Forelimb muscle (tissue), 1 donor: ENCODE results near the gene EP400. TPM values are rescaled to one million over a fixed set of nuclear protein-coding genes. Genes with fewer than 3 reads are reported as not detected.

Source experiments
- DNase-seq: peaks from one replicate; pipeline ENCODE4 v3.0.0-alpha.2; 2013; ENCODE audit warnings: low read depth
- polyA plus RNA-seq: library from polyadenylated mRNA; unstranded; fragments of 120-200 nt; gene quantifications from one replicate; pipeline ENCODE4 v1.2.1, GENCODE V29; 2013; ENCODE audit not compliant: insufficient read length

The EP400 gene
- polyA plus RNA-seq, 1 donor, result 21.2 TPM

GRCh38 chr12:132020292-132020691 is 70.5 kb downstream of the EP400 start:
- no peak for DNase-seq

- DNase-seq, result no peak
These were observed 71.5 kb downstream of the EP400 start for GRCh38 chr12:132021031-132021871.

- DNase-seq, result no peak
These were observed 72.2 kb downstream of the EP400 start for GRCh38 chr12:132021965-132022364.

GRCh38 chr12:132023658-132024057 is 73.9 kb downstream of the EP400 start:
- no peak for DNase-seq

GRCh38 chr12:132024758-132025157 is 75.0 kb downstream of the EP400 start:
- DNase-seq, result no peak

GRCh38 chr12:132025526-132025925 is 75.8 kb downstream of the EP400 start:
- DNase-seq, result no peak

- no peak for DNase-seq
These were observed 76.5 kb downstream of the EP400 start for GRCh38 chr12:132026061-132026795.

GRCh38 chr12:132026796-132027500 is 77.2 kb downstream of the EP400 start:
- DNase-seq, result no peak

- no peak for DNase-seq
These were observed 77.9 kb downstream of the EP400 start for GRCh38 chr12:132027636-132028035.

- no peak for DNase-seq
These were observed 78.4 kb downstream of the EP400 start for GRCh38 chr12:132028111-132028510.

GRCh38 chr12:132029503-132030300 is 80.0 kb downstream of the EP400 start:
- DNase-seq, result no peak

- DNase-seq, result no peak
These were observed 80.8 kb downstream of the EP400 start for GRCh38 chr12:132030367-132031038.

- DNase-seq, result no peak
These were observed 83.9 kb downstream of the EP400 start for GRCh38 chr12:132033627-132034026.

- DNase-seq, result no peak
These were observed 86.4 kb downstream of the EP400 start for GRCh38 chr12:132036063-132036683.

- DNase-seq, result no peak
These were observed 91.3 kb downstream of the EP400 start for GRCh38 chr12:132040906-132041606.

- DNase-seq, result no peak
These were observed 93.5 kb downstream of the EP400 start for GRCh38 chr12:132043216-132043615.

- no peak for DNase-seq
These were observed 94.2 kb downstream of the EP400 start for GRCh38 chr12:132043770-132044467.

GRCh38 chr12:132044661-132045412 is 95.1 kb downstream of the EP400 start:
- DNase-seq, result no peak
